Measurements from ENCODE around the gene PLTP.
"Not testable (repeated sequence)": the region's sequence is repeated elsewhere in the genome, so short reads cannot be mapped to it uniquely, and the experiment has no call there.

Gene PLTP

GRCh38 chr20:45919542-45920399 is 7.8 kb upstream of the PLTP start:
- peak; percentile 36 for DNase-seq

- DNase-seq = no peak
Measured at GRCh38 chr20:45918779-45919537, 7.0 kb upstream of the PLTP start.

- peak; percentile 24 for DNase-seq
Measured at GRCh38 chr20:45918182-45918737, 6.3 kb upstream of the PLTP start.

- DNase-seq = peak; percentile 58
Measured at GRCh38 chr20:45917790-45918141, 5.8 kb upstream of the PLTP start.

DNA sequence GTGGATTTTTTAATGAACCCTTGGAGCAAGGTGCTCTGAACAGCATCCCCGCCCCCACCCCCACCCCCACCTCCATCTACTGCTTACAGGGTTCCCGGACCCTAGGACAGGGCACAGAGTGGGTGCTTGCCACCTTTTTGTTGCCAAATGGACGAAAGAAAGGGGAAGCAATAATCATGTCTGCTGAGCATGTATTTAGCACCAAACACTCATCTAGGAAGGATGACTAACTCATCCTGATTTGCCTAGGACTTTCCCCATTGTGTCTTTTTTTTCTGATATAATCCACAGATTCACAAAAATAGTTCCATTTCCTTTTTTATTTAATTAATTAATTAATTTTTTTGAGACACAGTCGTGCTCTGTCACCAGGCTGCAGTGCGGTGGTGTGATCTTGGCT is 1.2 kb upstream of the PLTP start:
- DNase-seq = peak; percentile 93

DNA sequence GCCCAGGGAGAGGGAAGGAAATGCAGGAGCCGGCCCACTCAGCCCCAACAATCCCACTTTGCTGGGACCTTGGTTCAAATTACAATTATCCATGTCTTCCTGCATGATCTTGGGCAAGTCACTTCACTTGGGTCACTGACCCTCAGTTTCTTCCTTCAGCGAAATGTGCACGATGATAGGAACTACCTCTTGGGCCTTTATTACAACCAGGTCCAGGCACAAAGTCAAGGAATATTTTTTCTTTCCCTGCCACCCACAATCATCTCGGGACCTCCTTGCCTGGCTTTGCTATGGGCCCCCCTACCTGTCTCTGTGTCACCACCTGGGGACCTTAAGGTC is 358 bp upstream of the PLTP start:
- DNase-seq = no peak

DNA sequence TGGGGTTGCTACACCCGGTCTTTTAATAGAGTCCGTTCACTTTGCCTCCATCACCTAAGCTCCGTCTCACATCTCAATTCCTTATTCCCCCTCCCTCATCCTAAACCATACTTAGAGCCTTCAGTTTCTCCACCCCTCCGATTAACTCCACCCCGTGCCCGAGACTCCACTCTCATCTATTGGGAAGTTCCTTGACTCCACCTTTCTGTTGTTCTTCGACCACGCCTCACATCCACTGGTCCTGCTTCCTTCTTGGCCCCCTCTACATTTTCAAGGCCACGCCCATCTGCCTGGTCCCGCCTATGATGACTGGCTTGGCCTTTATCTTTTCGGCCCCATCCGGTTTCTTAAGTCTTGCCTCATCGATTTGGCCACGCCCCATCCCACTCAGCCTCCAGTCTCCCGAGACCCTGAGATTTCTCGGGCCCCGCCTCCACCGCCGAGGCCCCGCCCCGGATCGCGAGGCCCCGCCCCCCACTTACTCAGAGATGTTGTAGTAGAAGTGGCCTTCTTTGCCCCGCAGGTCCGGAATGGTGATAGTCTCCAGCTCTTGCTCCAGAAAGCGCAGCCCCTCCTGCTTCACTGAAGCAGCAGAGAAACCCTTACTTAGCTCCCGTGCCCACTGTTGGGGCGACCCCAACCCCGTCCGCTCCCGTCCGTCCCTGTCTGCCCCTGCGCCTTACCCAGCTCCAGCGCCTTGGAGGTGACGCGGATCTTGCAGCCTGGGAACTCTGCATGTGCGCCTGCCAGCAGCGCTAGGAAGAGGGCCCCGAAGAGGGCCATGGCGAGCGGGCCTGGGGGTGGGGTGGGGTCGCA is 1.1 kb downstream of the PLTP start:
- DNase-seq = peak; percentile 100

GRCh38 chr20:45909817-45910669 is 1.9 kb downstream of the PLTP start:
- peak; percentile 58 for DNase-seq

- no peak for DNase-seq
Measured at GRCh38 chr20:45909336-45909808, 2.6 kb downstream of the PLTP start.

- DNase-seq = no peak
Measured at GRCh38 chr20:45908084-45908483, 3.9 kb downstream of the PLTP start.

GRCh38 chr20:45907219-45907948 is 4.6 kb downstream of the PLTP start:
- DNase-seq = no peak

- DNase-seq = no peak
Measured at GRCh38 chr20:45905505-45906079, 6.4 kb downstream of the PLTP start.

GRCh38 chr20:45904583-45905504 is 7.1 kb downstream of the PLTP start:
- DNase-seq = no peak

DNA sequence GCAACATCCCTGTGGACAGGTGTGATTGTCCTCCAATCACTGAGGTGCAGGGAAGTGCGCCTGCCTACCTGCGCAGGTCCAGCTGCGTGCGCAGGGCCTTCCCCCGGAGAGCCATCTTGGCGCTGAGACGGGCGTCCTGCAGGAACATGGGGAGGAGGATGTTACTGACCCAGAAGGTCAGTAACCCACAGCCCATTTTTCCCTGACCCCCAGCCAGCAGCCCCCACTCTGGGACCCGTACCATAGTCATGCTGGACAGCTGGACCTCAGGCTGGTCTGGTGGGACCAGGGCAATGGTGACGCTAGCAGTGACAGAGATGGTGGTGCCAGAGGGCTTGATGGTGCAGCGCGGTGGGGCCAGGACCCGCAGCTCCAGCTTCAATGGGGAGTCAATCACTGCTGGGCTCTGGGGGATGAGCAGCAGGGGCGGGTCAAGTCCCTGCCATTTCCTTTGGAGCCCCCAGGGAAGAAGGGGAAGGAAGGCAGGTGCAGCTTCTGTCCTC is 9.7 kb downstream of the PLTP start:
- no peak for DNase-seq

- DNase-seq = not testable (repeated sequence)
Measured at GRCh38 chr20:45901332-45901731, 10.6 kb downstream of the PLTP start.

DNA sequence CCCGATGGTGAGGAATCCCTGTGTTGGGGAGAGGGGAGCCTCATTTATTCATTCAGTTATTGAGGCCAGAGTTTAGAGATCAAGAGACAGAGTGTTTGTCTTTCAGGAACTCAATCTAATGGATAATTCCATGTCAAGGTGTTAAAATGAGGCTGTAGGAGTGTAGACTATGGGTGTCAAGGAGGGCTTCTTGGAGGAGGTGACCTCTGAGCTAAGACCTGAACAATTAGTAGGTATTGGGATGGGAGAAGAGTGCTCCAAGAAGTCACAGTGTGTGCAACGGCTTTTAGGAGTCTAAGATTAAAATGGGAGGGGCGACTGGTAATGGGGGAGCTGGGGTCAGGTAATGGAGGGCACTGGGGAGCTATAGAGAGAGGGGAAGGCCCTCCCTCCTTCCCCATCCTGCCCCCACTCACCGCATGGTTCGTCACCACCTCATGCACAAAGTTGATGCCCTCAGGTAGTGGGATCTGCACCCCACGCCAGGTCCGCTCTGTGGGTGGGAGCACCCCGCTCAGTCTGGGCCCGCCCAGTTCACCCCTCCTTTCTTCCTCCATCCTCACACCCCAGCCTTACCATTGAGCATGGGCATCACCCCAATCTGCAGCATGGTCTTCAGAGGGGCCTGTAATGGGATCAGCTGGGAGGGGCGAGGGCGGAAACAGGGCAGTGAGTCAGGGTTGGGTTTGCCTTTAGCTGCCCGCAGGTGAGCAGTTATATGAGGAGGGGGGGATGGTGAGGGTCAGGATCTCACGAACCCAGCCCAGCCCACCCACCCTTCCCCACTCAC is 12.7 kb downstream of the PLTP start:
- DNase-seq = no peak

GRCh38 chr20:45898285-45898684 is 13.7 kb downstream of the PLTP start:
- no peak for DNase-seq

GRCh38 chr20:45897692-45898091 is 14.3 kb downstream of the PLTP start:
- no peak for DNase-seq

DNA sequence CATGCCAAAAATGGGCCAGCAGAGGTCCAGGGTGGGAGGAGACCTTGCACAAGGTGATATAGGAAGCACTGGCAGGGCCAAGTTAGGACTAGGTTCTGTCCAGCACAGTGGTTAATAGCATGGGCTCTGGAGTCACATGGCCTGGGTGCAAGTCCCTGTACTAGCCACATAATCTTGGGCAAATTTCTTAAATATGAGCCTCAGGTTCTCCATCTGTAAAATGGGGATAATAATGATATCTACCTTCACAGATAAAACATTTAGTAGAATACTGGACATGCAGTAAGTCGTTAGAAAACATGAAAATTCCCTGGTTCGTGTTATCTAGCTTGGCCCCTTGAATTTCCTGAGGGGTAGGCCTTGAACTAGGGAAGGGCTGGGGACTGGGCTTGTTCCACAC is 14.7 kb downstream of the PLTP start:
- DNase-seq = no peak
